PC-3 (cell line): ENCODE measurements around the gene MOCS1. TPM values are rescaled to one million over a fixed set of nuclear protein-coding genes. Genes with fewer than 3 reads are reported as not detected.

Source experiments
- ATAC-seq: fragments of 200-7000 bp; cut with Tn5 transposase; 2 replicates; pipeline ENCODE4 v1.9.1; 2020; ENCODE audit warnings: mild to moderate bottlenecking, moderate library complexity
- BruUV-seq: library from RNA; stranded (reverse); fragments of 400-500 nt; replicated peaks from 2 replicates; lab custom pipeline; 2021; lab: Mats Ljungman, UMichigan
- CTCF ChIA-PET: fragments of 300-600 bp; sonication (Branson Sonifier 250); formaldehyde crosslinking; loops from one replicate; lab custom pipeline; 2022; ENCODE audit warnings: antibody characterized with exemption; lab: Charles Lee
- POLR2A ChIA-PET: fragments of 300-600 bp; sonication (Branson Sonifier 250); formaldehyde crosslinking; loops from one replicate; lab custom pipeline; 2022; ENCODE audit warnings: antibody characterized with exemption; ENCODE audit not compliant: unreplicated experiment; lab: Charles Lee
- DNase-seq: peaks from one replicate; pipeline ENCODE4 v3.0.0-alpha.2; 2015
- H2AFZ ChIP-seq: fragments of 300-600 bp; sonication (generic); 2 replicates; pipeline ENCODE4 v1.6.0; 2016; ENCODE audit warnings: antibody characterized with exemption, low read length
- H3F3A ChIP-seq: fragments of 300-600 bp; sonication (generic); one replicate; pipeline ENCODE4 v1.6.0; 2017; ENCODE audit warnings: antibody characterized with exemption, low read length, control low read depth, mild to moderate bottlenecking; ENCODE audit not compliant: unreplicated experiment
- H3K27ac ChIP-seq: fragments of 300-600 bp; sonication (generic); 2 replicates; pipeline ENCODE4 v1.5.1; 2016; ENCODE audit warnings: mild to moderate bottlenecking, low read length
- H3K27me3 ChIP-seq: fragments of 300-600 bp; sonication (generic); 2 replicates; pipeline ENCODE4 v1.6.1; 2016; ENCODE audit warnings: low read length, mixed read lengths
- H3K36me3 ChIP-seq: fragments of 300-600 bp; sonication (generic); 2 replicates; pipeline ENCODE4 v1.6.1; 2016; ENCODE audit warnings: low read depth, mixed run types, low read length, mixed read lengths
- H3K4me1 ChIP-seq: fragments of 300-600 bp; sonication (generic); 2 replicates; pipeline ENCODE4 v1.5.1; 2016; ENCODE audit warnings: low read length; ENCODE audit not compliant: insufficient read depth
- H3K4me2 ChIP-seq: fragments of 300-600 bp; sonication (generic); 2 replicates; pipeline ENCODE4 v1.6.0; 2016; ENCODE audit warnings: low read length
- H3K4me3 ChIP-seq: fragments of 300-600 bp; sonication (generic); 2 replicates; pipeline ENCODE4 v1.5.1; 2016; ENCODE audit warnings: mild to moderate bottlenecking, low read length, mixed read lengths
- H3K79me2 ChIP-seq: fragments of 300-600 bp; sonication (generic); 2 replicates; pipeline ENCODE4 v1.6.1; 2017; ENCODE audit warnings: low read length, mixed read lengths
- H3K9ac ChIP-seq: fragments of 300-600 bp; sonication (generic); 2 replicates; pipeline ENCODE4 v1.6.0; 2016; ENCODE audit warnings: mild to moderate bottlenecking, low read length
- H3K9me2 ChIP-seq: fragments of 300-600 bp; sonication (generic); replicated peaks from 2 replicates; pipeline ENCODE4 v1.6.1; 2016; ENCODE audit warnings: mixed run types, low read length, mixed read lengths
- H3K9me3 ChIP-seq: fragments of 300-600 bp; sonication (generic); 2 replicates; pipeline ENCODE4 v1.6.1; 2016; ENCODE audit warnings: low read length, mixed read lengths
- H4K20me1 ChIP-seq: fragments of 300-600 bp; sonication (generic); 2 replicates; pipeline ENCODE4 v1.6.1; 2016; ENCODE audit warnings: low read length, mixed read lengths
- CTCF ChIP-seq: fragments of 300-600 bp; sonication (generic); conservative IDR thresholded peaks from 2 replicates; pipeline ENCODE4 v1.5.1; 2017; ENCODE audit warnings: antibody characterized with exemption, low read depth, mild to moderate bottlenecking, low read length
- EZH2 ChIP-seq: fragments of 300-600 bp; sonication (generic); IDR thresholded peaks from one replicate; pipeline ENCODE4 v1.6.1; 2017; ENCODE audit warnings: antibody characterized with exemption, mild to moderate bottlenecking, low read length; ENCODE audit not compliant: unreplicated experiment
- EZH2phosphoT487 ChIP-seq: fragments of 300-600 bp; sonication (generic); IDR thresholded peaks from 2 replicates; pipeline ENCODE4 v1.6.1; 2018; ENCODE audit warnings: mild to moderate bottlenecking, antibody characterized with exemption, low read length, borderline replicate concordance
- intact Hi-C: fragments of 100-400 bp; cut with micrococcal nuclease; formaldehyde crosslinking; loops from 2 replicates; pipeline ENCODE4 v1.9.0; 2023
- total RNA-seq: library from RNA; depleted of rRNA; stranded (reverse); fragments of >200 nt; gene quantifications from 2 replicates; pipeline ENCODE4 v1.2.3, GENCODE V29; 2014

The MOCS1 gene
- total RNA-seq, 1 experiment from 2014 or later, result 6.0 TPM

DNA sequence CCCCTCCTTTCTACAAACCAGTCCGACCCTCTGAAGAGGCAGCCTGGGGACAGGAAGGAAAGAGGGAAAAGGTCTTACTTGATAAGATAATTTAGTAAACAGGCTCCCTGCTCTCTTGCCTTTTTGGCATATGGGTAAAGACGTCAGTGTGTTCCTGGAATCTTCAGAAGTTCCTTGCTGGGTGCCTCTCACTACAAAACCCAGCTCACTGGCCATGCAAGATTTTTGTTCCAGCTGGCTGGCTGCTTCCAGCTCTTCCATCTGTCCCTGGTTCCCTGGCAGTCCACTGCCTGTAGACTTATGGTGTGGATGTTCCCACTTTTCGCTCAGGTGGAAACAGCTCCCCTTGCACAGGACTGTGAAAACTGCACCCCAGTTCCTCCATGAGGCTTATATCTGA lies 57.4 kb downstream of the MOCS1 start:
- CTCF ChIA-PET, result no interaction called here
- H3K79me2 ChIP-seq, result no peaks in the 10 kb centered on the region
- no peaks in the 10 kb centered on the region for H3K4me1 ChIP-seq
- H3K36me3 ChIP-seq, result no peaks in the 10 kb centered on the region
- H3K27me3 ChIP-seq, result 0 out of 2 replicates have a peak, but pooled peaks cover 8% of the 10 kb centered on the region
- no peaks in the 10 kb centered on the region for H3F3A ChIP-seq
- H3K9me3 ChIP-seq, result no peaks in the 10 kb centered on the region
- no peak for TF ChIP-seq EZH2phosphoT487
- no peak for TF ChIP-seq CTCF
- no peak for TF ChIP-seq EZH2
- ATAC-seq (no peak), DNase-seq (no peak)
- no peak overlapping the region for H3K27ac ChIP-seq
- POLR2A ChIA-PET, result no interaction called here
- no peak overlapping the region for H2AFZ ChIP-seq
- intact Hi-C loops, result no loop called here
- no peak overlapping the region for H3K4me3 ChIP-seq
- no TSS peak for BruUV-seq
- H4K20me1 ChIP-seq, result no peaks in the 10 kb centered on the region
- no peaks in the 10 kb centered on the region for H3K9me2 ChIP-seq
- H3K4me2 ChIP-seq, result no peak overlapping the region
- no peak overlapping the region for H3K9ac ChIP-seq

GRCh38 chr6:39876111-39876510 lies 58.2 kb downstream of the MOCS1 start:
- Histone ChIP-seq H3K36me3 (no peaks in the 10 kb centered on the region), H3K4me2 (no peak overlapping the region), H3K79me2 (no peaks in the 10 kb centered on the region), H2AFZ (no peak overlapping the region), H4K20me1 (no peaks in the 10 kb centered on the region), H3K9me3 (no peaks in the 10 kb centered on the region), H3K9ac (no peak overlapping the region), H3K9me2 (no peaks in the 10 kb centered on the region), H3K4me1 (no peaks in the 10 kb centered on the region), H3F3A (no peaks in the 10 kb centered on the region), H3K27ac (no peak overlapping the region), H3K27me3 (0 out of 2 replicates have a peak, but pooled peaks cover 8% of the 10 kb centered on the region), H3K4me3 (no peak overlapping the region)
- ChIA-PET CTCF (no interaction called here), POLR2A (no interaction called here)
- intact Hi-C loops, result no loop called here
- TF ChIP-seq EZH2, result no peak
- TF ChIP-seq CTCF, result no peak
- TF ChIP-seq EZH2phosphoT487, result no peak
- BruUV-seq, result no TSS peak
- no peak for ATAC-seq
- no peak for DNase-seq

DNA sequence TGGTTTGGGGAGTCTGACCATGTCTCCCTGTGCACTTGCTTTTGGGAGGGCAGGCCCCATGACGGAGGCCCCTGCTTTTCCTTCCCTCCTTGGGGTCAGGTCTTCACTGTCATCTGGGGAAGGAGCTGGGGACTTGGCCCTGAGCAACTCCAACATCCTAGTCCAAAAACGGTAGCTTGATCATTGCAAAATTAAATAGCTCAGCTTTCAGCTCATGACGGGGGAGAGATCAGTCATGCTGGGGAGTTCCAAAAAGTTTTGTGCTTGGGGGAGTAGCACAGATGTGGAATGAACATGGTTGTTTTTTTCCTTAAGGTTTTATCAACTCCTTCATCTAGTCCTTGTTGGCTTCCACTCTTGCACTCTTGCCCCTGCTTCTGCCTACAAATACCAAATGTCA lies 60.8 kb downstream of the MOCS1 start:
- Histone ChIP-seq H3K9me3 (no peaks in the 10 kb centered on the region), H3F3A (no peaks in the 10 kb centered on the region), H3K36me3 (no peaks in the 10 kb centered on the region), H3K9me2 (no peaks in the 10 kb centered on the region), H4K20me1 (no peaks in the 10 kb centered on the region), H3K4me3 (no peak overlapping the region), H3K4me2 (no peak overlapping the region), H3K9ac (no peak overlapping the region), H3K27ac (no peak overlapping the region), H2AFZ (no peak overlapping the region), H3K4me1 (no peaks in the 10 kb centered on the region), H3K79me2 (no peaks in the 10 kb centered on the region), H3K27me3 (0 out of 2 replicates have a peak, but pooled peaks cover 8% of the 10 kb centered on the region)
- ATAC-seq, result no peak
- ChIA-PET POLR2A (no interaction called here), CTCF (no interaction called here)
- DNase-seq, result no peak
- intact Hi-C loops, result no loop called here
- BruUV-seq, result no TSS peak
- TF ChIP-seq EZH2phosphoT487 (no peak), CTCF (no peak), EZH2 (no peak)
